ENCODE data around the gene PRKD1.
"Not testable (repeated sequence)": the region's sequence is repeated elsewhere in the genome, so short reads cannot be mapped to it uniquely, and the experiment has no call there.

The PRKD1 gene

DNA sequence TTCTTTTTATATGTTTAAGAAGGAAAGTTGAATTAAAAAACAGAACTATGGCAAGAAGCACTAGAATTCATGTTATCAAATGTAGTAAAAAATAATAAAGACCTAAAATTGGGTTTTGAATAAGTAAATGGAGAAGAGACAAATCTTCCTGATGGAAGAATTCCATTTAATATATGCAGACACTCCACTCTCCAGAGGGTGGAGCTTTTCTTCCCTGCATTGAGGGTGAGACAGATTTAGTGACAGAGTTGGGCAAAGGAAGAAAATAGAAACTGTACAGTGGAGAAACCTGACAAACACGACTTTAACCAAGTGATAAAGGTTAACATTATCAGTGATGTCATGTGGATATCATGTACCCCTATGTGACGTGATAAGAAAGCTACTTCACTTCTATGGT is 217.6 kb downstream of the PRKD1 start:
- no peak for FAIRE-seq

DNA sequence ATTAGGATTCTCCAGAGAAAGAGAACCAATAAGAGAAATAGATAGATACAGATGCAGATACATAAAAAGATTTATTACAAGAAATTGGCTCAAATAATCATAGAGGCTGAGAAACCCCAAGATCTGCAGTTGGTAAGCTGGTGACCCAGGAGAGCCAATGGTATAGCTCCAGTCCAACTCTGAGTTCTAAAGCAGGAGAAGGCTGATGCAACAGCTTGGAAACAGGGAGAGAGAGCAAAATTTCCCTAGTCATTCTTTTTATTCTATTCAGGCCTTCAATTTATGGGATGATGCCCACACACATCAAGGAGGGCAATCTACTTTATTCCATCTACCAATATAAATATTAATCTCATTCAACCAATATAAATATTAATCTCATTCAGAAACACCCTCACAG is 218.2 kb downstream of the PRKD1 start:
- DNase-seq (ENCODE audit: extremely low spot score, insufficient read length, low read depth) = no peak
- no peak for FAIRE-seq

More for the DNA sequence above, 217.6 kb downstream of the PRKD1 start:
- no peak for DNase-seq (ENCODE audit: extremely low spot score, insufficient read length, low read depth)

DNA sequence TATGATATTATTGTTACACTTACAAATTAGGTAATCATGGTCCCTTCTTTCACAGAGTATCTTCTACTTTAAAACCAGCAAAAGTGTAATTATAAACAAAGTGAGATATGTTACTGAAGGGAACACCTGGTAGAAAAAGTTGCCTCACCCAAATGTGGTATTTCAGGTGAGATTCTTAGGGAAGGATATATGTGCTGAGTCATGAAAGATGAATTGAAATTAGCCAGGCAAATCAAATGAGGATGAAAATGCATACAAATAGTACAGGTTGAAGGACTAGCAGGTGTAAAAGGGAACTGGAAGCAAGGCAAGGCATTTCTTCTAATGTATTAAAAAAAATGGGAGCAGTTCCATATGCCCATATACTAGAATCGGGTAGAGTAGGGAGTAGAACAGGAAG is 220.9 kb downstream of the PRKD1 start:
- FAIRE-seq (no peak), DNase-seq (ENCODE audit: extremely low spot score, insufficient read length, low read depth) (no peak)

DNA sequence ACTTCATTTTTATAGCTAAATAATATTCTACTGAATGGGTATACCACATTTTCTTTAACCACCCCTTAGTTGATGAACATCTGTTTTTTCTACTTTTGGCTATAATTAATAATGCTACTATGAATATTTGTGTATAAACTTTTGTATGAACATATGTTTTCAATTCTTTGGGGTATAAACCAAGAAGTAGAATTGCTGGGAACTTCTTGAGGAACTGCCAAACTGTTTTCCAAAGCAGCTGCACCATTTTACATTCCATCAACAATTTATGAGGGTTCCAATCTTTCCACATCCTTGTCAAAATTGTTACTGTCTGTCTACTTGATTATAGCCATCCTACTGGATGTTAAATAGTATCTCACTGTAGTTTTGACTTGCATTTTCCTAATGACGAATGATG is 221.8 kb downstream of the PRKD1 start:
- FAIRE-seq = no peak

DNA sequence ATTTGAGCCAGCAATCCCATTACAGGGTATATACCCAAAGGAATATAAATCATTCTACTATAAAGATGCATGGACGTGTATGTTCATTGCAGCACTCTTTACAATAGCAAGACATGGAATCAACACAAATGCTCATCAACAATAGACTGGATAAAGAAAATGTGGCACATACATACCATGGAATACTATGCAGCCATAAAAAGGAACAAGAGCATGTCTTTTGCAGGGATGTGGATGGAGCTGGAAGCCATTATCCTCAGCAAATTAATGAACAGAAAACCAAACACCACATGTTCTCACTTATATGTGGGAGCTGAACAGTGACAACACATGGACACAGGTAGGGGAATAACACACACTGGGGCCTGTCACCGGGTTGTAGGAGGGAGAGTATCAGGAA is 238.1 kb downstream of the PRKD1 start:
- not testable (repeated sequence) for DNase-seq (ENCODE audit: extremely low spot score, insufficient read length, low read depth); FAIRE-seq

More for the DNA sequence above, 221.8 kb downstream of the PRKD1 start:
- DNase-seq (ENCODE audit: extremely low spot score, insufficient read length, low read depth) = no peak

DNA sequence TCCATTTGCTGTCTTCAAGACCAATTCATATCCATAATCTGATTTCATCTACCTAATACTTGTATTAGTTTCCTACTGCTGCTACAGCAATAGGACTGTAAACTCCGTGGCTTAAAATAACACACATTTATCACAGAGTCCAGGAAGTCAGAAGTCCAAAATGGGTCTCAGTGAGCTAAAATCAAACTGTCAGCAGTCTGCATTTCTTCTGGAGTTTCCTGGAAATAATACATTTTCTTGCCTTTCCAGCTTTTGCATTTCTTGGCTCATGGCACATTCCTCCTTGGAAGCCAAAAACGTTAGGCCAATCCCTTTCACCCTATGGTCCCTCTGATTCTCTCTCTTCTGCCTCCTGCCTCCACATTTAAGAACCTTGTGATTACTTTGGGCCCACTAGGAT is 239.8 kb downstream of the PRKD1 start:
- FAIRE-seq = no peak
- DNase-seq (ENCODE audit: extremely low spot score, insufficient read length, low read depth) = no peak

DNA sequence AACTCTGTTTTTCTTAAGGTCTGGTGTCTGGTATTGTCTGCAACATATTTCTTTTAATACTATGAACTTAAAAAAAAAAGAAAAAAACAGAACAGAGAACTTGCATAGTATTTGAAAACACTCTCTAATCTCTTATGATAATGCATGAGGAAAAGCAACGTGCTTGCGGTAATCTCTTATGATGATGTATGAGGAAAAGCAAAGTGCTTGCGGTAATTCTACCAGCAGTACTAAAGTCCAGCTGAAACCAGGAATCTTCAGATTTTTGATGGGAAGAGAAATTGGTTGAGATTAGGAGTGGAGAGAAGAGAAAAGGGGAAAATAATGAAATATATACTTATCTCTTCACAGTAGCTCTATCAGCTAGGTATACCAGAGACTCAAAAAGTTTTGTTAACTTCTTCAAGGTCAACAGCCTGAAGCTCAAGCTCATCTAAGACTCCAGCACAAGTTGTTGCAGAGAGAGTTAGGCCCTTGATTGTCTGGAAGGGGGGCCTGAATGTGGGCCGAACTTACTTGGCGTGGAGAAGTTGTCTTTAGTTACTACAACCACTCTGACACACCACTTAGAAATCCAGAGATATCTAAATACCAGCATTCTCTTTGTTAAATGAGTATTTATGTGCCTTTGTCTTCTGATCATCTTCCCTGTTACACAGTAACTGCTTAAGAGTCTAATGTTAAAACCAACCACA is 240.4 kb downstream of the PRKD1 start:
- DNase-seq (ENCODE audit: extremely low spot score, insufficient read length, low read depth) = no peak
- FAIRE-seq = no peak

DNA sequence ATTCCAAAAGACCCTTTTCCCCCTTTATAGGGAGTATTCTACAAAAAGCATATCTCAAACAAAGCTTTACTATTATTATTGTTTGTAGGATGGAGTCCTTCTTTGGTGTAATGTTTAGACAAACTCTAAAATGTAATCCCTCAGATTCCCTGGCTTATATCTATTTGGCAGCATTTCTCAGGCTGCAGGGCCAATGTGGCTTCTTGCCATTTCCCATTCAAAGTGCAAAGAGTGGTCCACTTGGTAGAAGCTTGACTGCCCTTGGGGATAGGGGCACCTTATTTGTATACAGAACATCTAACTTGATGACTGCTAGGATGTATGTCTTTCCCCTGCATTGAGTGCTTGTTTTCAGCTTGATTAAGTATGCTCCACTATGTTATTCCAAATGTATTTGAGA is 242.7 kb downstream of the PRKD1 start:
- FAIRE-seq (no peak), DNase-seq (ENCODE audit: extremely low spot score, insufficient read length, low read depth) (no peak)

DNA sequence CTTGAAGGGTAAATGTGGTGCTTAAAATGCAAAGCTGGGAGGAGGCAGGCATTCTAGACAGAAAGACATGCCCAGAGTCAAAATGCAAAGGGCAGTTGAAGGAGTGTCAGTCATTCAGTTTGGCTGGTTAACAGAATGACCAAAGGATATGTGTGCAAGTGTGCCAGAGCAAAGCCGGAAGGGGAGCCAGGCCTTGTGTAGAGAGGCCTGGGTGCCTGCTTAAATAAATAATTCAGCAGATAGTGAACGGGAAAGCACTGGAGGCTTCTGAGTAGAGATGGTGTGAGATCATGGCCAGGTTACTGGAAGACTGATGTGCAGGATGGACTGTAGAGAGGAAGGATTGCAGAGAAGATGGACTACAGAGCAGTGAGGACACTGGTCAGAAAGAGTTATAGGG is 244.9 kb downstream of the PRKD1 start:
- FAIRE-seq = no peak

DNA sequence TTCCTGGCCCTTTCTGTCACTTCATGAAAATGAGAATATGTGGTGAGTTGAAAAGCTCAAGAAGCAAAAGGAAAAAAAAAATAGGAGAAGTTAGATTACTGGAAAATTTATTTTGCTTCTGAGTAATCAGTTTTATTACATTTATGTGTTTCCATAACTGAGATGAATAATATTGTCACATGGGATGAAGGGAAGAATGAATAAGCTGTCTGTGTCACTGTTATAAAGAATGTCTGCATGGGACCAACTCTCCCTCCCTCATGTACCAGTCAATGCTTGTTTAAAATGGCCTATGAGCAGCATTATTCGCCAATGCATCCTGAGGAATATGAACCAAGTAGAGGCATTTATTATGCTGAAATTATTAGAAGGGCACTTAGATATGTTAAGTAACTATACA is 246.3 kb downstream of the PRKD1 start:
- DNase-seq (ENCODE audit: extremely low spot score, insufficient read length, low read depth) (no peak), FAIRE-seq (no peak)

More for the DNA sequence above, 244.9 kb downstream of the PRKD1 start:
- no peak for DNase-seq (ENCODE audit: extremely low spot score, insufficient read length, low read depth)

DNA sequence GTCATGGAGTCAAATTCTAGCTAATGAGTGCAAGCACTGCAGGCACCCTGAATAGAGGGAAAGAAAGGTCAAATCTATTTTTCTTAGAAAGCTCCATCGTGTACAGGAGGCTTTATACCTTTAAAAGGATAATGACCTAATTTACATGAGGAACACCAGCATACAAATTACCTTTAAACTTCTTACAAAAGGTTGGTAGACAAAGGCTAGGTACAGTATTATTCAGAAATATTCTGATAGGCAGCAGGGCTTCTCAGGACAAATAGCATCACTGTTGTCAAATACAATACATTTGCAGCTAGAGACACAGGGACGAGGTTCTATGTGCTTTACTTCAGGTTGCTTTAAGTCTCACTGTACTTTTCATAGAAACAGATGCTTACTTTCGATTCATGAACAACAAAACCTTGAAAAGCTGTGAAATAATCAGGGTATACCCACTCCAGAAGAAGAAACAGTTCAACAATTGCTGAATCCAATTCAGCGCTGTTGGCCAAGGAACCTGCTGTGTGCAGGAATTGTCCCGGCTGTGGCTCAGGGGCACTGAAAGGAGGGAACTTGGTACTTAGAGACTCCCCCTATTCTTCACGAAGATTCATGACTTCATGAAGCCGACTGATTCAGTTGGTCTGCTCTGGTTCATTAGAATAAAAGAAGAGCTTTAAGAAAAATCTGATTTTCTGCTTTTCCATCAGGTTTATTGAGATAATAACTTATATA is 252.9 kb downstream of the PRKD1 start:
- FAIRE-seq (no peak), DNase-seq (ENCODE audit: extremely low spot score, insufficient read length, low read depth) (no peak)

DNA sequence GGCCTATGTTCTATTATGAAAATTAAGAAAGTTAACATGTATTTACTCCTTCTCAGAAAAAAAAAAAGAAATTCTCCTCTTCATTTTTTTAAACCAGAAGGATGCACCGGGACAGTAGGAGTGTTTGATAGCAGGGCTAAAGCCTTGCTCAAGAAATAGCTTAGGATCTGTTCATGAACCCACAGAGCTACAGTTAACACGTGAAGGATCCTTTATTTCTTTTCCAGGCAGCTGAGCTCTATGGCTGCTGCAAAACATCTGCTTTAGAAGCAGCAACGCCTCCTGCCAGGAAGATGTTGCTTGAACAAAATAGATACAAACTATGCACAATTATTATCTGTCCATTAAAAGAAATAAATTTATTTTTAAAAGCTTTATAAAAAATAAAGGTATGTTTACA is 254.8 kb downstream of the PRKD1 start:
- DNase-seq (ENCODE audit: extremely low spot score, insufficient read length, low read depth) (no peak), FAIRE-seq (no peak)

DNA sequence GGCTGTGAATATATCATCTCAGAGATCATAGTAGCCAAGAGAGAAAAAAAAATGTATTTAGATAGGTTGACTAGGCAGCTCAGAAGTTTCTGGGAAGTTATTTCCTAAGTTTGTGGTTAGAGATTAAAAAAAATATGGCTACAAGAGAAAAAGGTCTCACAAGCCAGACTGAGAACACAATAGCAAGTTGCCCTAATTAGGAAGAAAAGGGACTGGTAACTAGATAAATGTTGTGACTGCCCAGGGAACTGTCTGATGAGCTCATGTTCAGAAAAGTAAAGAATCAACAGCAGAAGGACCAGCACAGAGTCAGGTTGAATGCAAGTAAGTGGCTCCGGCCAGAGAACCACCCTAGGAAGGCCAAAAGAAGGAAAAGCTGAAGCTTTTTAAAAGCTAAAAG is 256.6 kb downstream of the PRKD1 start:
- FAIRE-seq = no peak
- no peak for DNase-seq (ENCODE audit: extremely low spot score, insufficient read length, low read depth)

DNA sequence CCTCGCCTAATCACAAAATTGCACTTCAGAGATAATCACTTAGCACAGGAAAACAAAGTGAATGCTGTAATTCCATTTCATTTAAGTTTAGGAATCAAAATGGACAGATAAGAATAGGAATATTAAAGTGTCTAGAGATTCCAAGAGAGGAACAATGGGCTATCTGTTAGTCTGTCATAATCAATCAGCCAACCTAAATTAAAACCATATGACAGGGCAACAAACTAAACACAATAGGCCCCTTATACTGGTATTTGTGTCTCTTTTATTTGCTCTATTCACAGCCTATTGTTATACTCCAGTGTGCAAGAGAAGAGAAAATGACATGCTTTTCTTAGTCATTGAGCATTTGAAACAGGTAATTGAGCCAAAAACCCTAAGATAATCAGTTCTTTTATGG is 259.4 kb downstream of the PRKD1 start:
- no peak for FAIRE-seq
- DNase-seq (ENCODE audit: extremely low spot score, insufficient read length, low read depth) = no peak

DNA sequence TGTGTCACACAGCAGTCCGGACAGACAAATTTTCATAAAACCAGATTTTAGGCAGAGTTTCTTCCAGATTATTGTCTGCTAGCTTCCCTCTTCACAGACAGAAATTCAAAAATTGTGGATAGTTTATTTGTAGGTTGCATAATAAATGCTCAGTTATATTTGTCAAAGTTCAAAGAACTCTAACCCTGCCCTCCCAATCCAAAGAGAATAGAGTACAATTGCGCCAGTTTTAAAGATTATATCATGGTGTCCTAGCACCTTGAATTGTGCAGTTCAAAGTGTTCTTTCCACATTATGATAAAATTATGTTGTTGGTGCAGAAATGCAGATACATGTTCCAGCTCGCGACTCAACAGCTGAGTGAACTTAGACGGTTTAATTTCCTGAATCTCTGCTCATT is 263.1 kb downstream of the PRKD1 start:
- DNase-seq (ENCODE audit: extremely low spot score, insufficient read length, low read depth) (no peak), FAIRE-seq (no peak)

DNA sequence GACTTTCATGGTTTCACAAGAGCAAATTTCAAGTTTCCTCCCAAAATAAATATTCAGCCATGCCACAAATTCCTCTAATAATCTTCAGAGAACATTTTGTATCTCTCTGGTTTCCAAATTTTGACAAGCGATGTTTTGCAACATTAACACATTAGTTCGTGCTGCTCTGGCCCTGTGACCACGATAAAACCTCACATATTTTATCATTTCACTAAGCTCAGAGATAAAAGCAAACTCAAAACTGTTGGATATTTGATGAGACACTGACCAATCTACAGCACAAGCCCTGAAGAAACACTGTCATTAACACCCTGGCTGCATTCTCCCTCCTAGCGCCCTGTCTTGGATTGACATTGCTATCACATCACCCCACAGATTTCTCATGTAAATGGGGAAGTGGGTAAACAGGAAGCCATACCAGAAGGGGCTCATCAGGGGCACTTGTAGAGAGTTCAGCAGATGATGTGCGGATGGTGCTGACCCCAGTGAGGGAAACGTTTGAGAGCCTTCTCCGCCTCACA is 264.3 kb downstream of the PRKD1 start:
- no peak for FAIRE-seq
- DNase-seq (ENCODE audit: extremely low spot score, insufficient read length, low read depth) = no peak

DNA sequence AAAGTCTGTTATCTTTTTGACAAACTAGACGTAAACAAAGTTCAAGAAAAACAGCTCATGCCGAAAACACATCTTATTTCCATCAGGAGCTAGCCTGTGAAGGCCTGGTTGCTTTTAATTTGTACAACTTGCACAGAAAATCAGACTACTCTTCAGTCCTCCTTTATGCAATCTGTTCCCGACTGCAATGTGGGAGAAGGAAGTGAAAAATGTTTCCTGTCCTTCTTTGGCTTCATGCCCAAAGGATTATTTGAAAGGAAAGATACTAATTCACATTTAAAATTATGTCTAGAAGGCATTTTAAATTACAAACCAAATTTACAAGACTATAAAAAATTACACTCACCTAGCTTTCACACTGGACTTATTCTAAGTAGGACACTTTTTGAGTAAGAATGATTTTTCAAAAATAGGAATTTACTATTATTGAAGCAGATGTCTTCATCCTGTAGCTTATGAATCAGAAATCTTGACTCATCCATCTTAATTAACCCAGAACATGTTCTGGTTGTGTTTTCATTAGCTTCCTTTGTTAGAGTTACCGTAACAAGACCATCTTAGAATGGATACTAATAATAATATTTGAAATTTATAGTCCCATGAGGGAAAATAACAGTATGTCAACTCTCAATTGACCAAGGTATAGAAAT is 272.6 kb downstream of the PRKD1 start:
- no peak for DNase-seq (ENCODE audit: extremely low spot score, insufficient read length, low read depth)
- no peak for FAIRE-seq

DNA sequence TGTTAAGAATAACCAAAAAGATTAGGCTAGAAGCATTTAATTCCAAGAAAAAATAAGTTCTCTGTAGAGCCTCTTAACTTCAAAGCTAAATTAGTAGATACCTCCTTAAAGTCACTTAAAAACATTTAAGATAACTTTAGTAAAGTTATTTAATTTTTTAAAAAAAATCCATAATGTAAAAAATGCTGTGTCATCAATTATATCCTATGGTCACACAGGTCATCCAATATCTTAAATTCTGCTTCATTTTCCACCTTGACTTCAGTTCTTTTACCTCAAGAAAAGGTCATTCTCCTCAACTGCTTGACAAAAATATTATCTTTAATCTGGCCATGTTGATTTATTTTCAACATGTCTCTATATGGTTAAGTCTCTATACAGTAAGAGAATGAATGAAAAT is 274.3 kb downstream of the PRKD1 start:
- DNase-seq (ENCODE audit: extremely low spot score, insufficient read length, low read depth) (no peak), FAIRE-seq (no peak)

DNA sequence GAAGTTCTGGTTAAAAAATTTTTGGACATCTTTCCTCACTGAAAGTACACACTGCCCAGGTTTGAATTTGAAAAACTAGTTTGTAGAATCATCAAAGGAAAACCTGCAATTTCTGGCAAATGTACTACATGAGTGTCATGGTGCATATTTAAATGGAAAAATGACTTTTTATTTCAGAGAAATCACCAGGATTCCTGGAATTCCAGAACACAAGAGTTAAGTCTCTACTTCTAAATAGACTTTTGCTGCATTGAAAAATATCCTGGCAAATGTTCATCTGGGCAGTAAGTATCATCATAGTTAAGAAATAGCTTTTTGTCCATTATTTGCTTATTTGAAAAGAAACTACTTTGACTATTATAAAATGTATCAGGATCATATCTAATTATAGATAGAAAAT is 275.1 kb downstream of the PRKD1 start:
- DNase-seq (ENCODE audit: extremely low spot score, insufficient read length, low read depth) (no peak), FAIRE-seq (no peak)

DNA sequence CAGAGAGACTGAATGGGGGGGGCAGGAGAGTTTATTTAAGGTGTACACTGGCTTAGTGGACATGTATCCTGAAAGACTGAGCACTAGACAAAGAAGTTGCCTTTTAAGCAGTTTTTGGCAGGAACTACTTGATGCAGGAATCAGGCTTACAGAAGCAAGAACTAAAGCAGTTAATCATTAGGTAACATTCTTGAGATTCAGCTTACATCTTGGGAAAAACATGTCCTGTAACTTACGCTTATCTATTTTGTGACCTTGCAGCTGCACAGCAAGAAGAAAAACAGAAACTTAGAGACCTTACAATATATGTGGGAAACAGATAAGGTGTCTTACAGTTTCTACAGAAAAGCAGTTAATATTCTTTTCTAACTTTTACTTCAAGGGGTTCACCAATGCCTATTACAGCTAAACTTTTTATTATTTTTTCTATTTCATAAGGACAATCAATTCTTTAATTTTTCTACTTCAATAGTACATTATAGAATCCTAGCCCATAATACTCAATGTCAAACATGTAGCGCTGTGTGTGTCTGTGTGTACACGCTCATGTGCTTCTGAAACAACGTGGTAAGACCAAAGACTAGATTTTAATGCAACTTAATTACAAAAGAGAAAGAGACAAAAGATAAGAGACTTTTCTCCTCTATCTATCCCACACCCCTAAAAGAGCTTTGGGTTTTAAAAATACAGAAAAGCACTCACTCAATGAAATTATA is 276.9 kb downstream of the PRKD1 start:
- no peak for FAIRE-seq
- no peak for DNase-seq (ENCODE audit: extremely low spot score, insufficient read length, low read depth)
